ENCODE data around the gene SLC34A1. TPM values are rescaled to one million over a fixed set of nuclear protein-coding genes. Genes with fewer than 3 reads are reported as not detected.

Gene SLC34A1
- total RNA-seq, 2 experiments from 2014 or later: 0.35 to 0.63 TPM

GRCh38 chr5:177440990-177441780, 57.0 kb downstream of the SLC34A1 start:
- POLR2A ChIA-PET: interaction anchor here (1.2 kb wide), 1 partner anchor 11 kb away, joined by 4 read pairs; no protein-coding TSS in a partner anchor
- Histone ChIP-seq H3K79me2 (ENCODE audit: insufficient read depth, low read depth, low read length) (no peaks in the 10 kb centered on the region), H3K9me2 (ENCODE audit: insufficient read depth, low read length) (no peaks in the 10 kb centered on the region), H3K4me2 (ENCODE audit: low read length) (no peak overlapping the region), H3K27ac (ENCODE audit: low read depth, low read length, poor library complexity, severe bottlenecking) (no peak overlapping the region), H4K20me1 (ENCODE audit: insufficient read depth, low read length) (no peaks in the 10 kb centered on the region), H3K4me3 (ENCODE audit: low read depth, low read length, poor library complexity, severe bottlenecking) (no peak overlapping the region), H3K9me3 (ENCODE audit: low read length) (no peaks in the 10 kb centered on the region), H2AFZ (ENCODE audit: low read length) (no peak overlapping the region), H3K36me3 (ENCODE audit: insufficient read depth, low read length) (peaks cover 61% of the 10 kb centered on the region), H3K4me1 (ENCODE audit: insufficient read depth, low read length, poor library complexity, severe bottlenecking) (peaks cover 22% of the 10 kb centered on the region)
- TF ChIP-seq EZH2phosphoT487 (IDR thresholded peaks at IDR 0.05; ENCODE audit: borderline replicate concordance, low read depth, low read length): no peak
- no peak for TF ChIP-seq CTCF (conservative IDR thresholded peaks at IDR 0.05; ENCODE audit: low read length)
- BruUV-seq (replicated peaks): no TSS peak
- CTCF ChIA-PET (ENCODE audit: unreplicated experiment): interaction anchor here (0.5 kb wide), 1 partner anchor 15 kb away, joined by 3 read pairs; no protein-coding TSS in a partner anchor
- intact Hi-C loops (cut with micrococcal nuclease; ENCODE audit: unreplicated experiment): no loop called here
- DNase-seq (ENCODE audit: low spot score): no peak

DNA sequence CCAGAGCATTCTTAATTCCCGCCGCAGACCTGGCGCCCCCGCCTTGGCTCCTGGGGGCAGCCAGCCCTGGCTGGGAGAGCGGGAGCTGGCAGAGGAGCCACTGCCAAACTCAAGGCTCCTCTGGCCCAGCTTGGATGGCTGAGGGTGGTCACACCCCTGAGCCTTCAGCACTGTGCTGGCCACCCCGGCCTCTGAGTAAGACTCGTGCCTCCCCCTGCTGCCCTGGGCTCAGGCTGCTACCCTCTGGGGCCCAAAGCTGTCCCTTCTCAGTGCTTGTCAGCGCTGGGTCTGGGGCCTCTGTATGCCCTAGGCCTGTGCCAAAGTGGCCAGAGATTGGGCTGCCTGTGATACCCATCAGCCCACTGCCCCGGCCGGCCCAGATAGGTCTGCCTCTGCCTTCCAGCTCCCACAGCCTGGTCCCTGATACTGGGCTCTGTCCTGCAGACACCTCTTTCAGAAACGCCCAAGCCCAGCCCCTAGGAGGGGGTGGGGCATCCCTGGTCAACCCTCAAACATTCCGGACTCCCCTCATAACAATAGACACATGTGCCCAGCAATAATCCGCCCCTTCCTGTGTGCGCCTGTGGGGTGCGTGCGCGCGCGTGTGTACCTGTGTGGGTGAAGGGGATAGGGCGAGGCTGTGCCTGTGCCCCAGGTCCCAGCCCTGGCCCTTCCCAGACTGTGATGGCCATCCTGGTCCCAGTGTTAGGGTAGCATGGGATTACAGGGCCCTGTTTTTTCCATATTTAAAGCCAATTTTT, 58.0 kb downstream of the SLC34A1 start:
- intact Hi-C loops (cut with micrococcal nuclease; ENCODE audit: unreplicated experiment): no loop called here
- no peaks in the 10 kb centered on the region for H3K9me3 ChIP-seq (ENCODE audit: low read length)
- H4K20me1 ChIP-seq (ENCODE audit: insufficient read depth, low read length): no peaks in the 10 kb centered on the region
- CTCF ChIA-PET (ENCODE audit: unreplicated experiment): interaction anchor here (0.5 kb wide), 1 partner anchor 16 kb away, joined by 3 read pairs; no protein-coding TSS in a partner anchor
- H3K9me2 ChIP-seq (ENCODE audit: insufficient read depth, low read length): no peaks in the 10 kb centered on the region
- peaks cover 51% of the 10 kb centered on the region for H3K36me3 ChIP-seq (ENCODE audit: insufficient read depth, low read length)
- H3K79me2 ChIP-seq (ENCODE audit: insufficient read depth, low read depth, low read length): no peaks in the 10 kb centered on the region
- POLR2A ChIA-PET: interaction anchor here (0.5 to 1.2 kb wide), 2 partner anchors 10 to 432 kb away, joined by 3 to 4 read pairs; no protein-coding TSS in a partner anchor
- no TSS peak for BruUV-seq (replicated peaks)
- no peak overlapping the region for H3K27ac ChIP-seq (ENCODE audit: low read depth, low read length, poor library complexity, severe bottlenecking)
- DNase-seq (ENCODE audit: low spot score): no peak
- H3K4me2 ChIP-seq (ENCODE audit: low read length): no peak overlapping the region
- peaks cover 25% of the 10 kb centered on the region for H3K4me1 ChIP-seq (ENCODE audit: insufficient read depth, low read length, poor library complexity, severe bottlenecking)
- TF ChIP-seq CTCF (conservative IDR thresholded peaks at IDR 0.05; ENCODE audit: low read length) (no peak), EZH2phosphoT487 (IDR thresholded peaks at IDR 0.05; ENCODE audit: borderline replicate concordance, low read depth, low read length) (no peak)
- no peak overlapping the region for H3K4me3 ChIP-seq (ENCODE audit: low read depth, low read length, poor library complexity, severe bottlenecking)
- no peak overlapping the region for H2AFZ ChIP-seq (ENCODE audit: low read length)

All from OCI-LY7 (cell line).